Measurements from ENCODE around the gene ERCC6. TPM values are rescaled to one million over a fixed set of nuclear protein-coding genes. Genes with fewer than 3 reads are reported as not detected.

Gene ERCC6
- total and polyA plus RNA-seq, 10 of the 15 experiments (the other 5 are each of a cell fraction or from before 2014, with no cell fraction given): 4.3 to 15.6 (median 7.8) TPM

- H3K4me2 ChIP-seq (ENCODE audit: control insufficient read depth, insufficient read depth): no peak overlapping the region
- no peak for DNase-seq (ENCODE audit: low read depth, low spot score)
- no peak overlapping the region for H2AFZ ChIP-seq (ENCODE audit: control insufficient read depth, low read depth, low read length)
- RAD21 ChIA-PET (ENCODE audit: unreplicated experiment): no interaction called here
- POLR2A ChIA-PET: interaction anchor here (0.6 kb wide), 1 partner anchor 1032 kb away, joined by 4 read pairs; no protein-coding TSS in a partner anchor
- SMC1A ChIA-PET (ENCODE audit: uncharacterized antibody, unreplicated experiment): interaction anchor here (4.2 kb wide), 1 partner anchor 9 kb away, joined by 13 read pairs; no protein-coding TSS in a partner anchor
- H3K4me1 ChIP-seq (ENCODE audit: control insufficient read depth, insufficient read depth, low read length): no peaks in the 10 kb centered on the region; the same call in 1 of the 2 replicates
- no peak for ATAC-seq
- BruUV-seq (replicated peaks): no TSS peak
- H3K79me2 ChIP-seq (ENCODE audit: control insufficient read depth, insufficient read depth, low read length): no peaks in the 10 kb centered on the region; the same call in 1 of the 2 replicates
- no peak overlapping the region for H3K27ac ChIP-seq (ENCODE audit: control insufficient read depth, insufficient read depth)
- intact Hi-C loops (cut with micrococcal nuclease; ENCODE audit: unreplicated experiment): no loop called here
- H4K20me1 ChIP-seq (ENCODE audit: control insufficient read depth, insufficient read depth): no peaks in the 10 kb centered on the region
- 98% methylated on average over 7 of the region's 7 CpGs for WGBS (ENCODE audit: insufficient coverage, insufficient replicate concordance, low lambda C conversion rate, missing lambda C conversion rate)
- H3K27me3 ChIP-seq (replicated peaks in 1 of 2; ENCODE audit: control insufficient read depth in 2 of 2, insufficient read depth in 2 of 2, low read length in 1 of 2): no peaks in the 10 kb centered on the region
- no peak overlapping the region for H3K9ac ChIP-seq (ENCODE audit: control insufficient read depth, insufficient read depth, low read length)
- CTCF ChIA-PET: interaction anchor here (1.0 to 5.3 kb wide), 5 partner anchors 10 to 117 kb away, joined by 3 to 34 read pairs (median 9); partner anchors contain the start of gene ERCC6
- no peaks in the 10 kb centered on the region for H3K9me3 ChIP-seq (replicated peaks; ENCODE audit: control insufficient read depth, insufficient read depth, low read length)
- H3K4me3 ChIP-seq: no peak overlapping the region
- in situ Hi-C loops (cut with MboI): loop anchor here (25.0 kb wide), 1 partner anchor 787 kb away; no protein-coding TSS in a partner anchor
- no peak for FAIRE-seq
- H3K36me3 ChIP-seq (ENCODE audit: control insufficient read depth in 2 of 2, insufficient read depth in 2 of 2, low read length in 1 of 2): peaks cover 7 to 26% of the 10 kb centered on the region in 2 experiments
- TF ChIP-seq HSF1 (IDR thresholded peaks at IDR 0.05; ENCODE audit: low read depth, low read length) (no peak), SIN3A (IDR thresholded peaks at IDR 0.05; ENCODE audit: low read depth, low read length) (no peak), FOXK2 (IDR thresholded peaks at IDR 0.05) (no peak), ZNF622 (IDR thresholded peaks at IDR 0.05) (no peak), TBL1XR1 (IDR thresholded peaks at IDR 0.05; ENCODE audit: low read depth, low read length) (no peak), SIX5 (IDR thresholded peaks at IDR 0.05; ENCODE audit: low read depth, low read length, severe bottlenecking) (no peak), ZNF207 (IDR thresholded peaks at IDR 0.05; ENCODE audit: borderline replicate concordance) (no peak), ETV6 (conservative IDR thresholded peaks at IDR 0.05 in 1 of 2, IDR thresholded peaks at IDR 0.05 in 1 of 2; ENCODE audit: borderline replicate concordance in 1 of 2, low read depth in 1 of 2) (no peak)
Observed at GRCh38 chr10:49524496-49524895, 14.4 kb downstream of the ERCC6 start.

Data from GM12878 (cell line).